CD4-positive, alpha-beta T cell treated with Interleukin-4 for 4 hours (primary cell): ENCODE measurements around the gene KCNA2.
A peak's percentile ranks its signal among the peaks of the same experiment; 100 is the strongest.

Experiments
- DNase-seq: peaks from one replicate; pipeline ENCODE4 v3.0.0-alpha.2; 2020

KCNA2 gene

GRCh38 chr1:110628323-110629105, 22.4 kb upstream of the KCNA2 start:
- no peak for DNase-seq

GRCh38 chr1:110627764-110628163, 21.6 kb upstream of the KCNA2 start:
- no peak for DNase-seq

GRCh38 chr1:110626889-110627288, 20.7 kb upstream of the KCNA2 start:
- DNase-seq: no peak

GRCh38 chr1:110620686-110621085, 14.5 kb upstream of the KCNA2 start:
- DNase-seq: no peak

DNA sequence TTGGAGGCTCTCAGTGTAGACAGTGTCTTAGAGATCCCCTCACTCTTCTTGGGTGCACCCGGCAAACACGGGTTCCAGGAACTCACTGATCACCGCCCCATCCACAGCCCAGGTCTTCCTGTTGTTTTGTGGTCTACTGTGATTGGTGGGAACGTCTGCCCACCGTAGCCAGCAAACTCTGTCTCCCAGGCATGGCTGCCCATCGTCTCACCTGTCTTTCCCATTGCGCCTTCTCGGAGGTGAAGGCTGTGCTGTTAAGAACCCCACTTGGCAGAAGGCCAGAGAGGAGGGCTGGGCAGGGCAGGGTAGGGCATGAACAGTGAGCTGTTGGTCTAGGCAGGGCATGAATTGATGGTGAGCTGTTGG, 14.1 kb upstream of the KCNA2 start:
- no peak for DNase-seq

GRCh38 chr1:110619412-110620249, 13.5 kb upstream of the KCNA2 start:
- peak; percentile 87 for DNase-seq

DNA sequence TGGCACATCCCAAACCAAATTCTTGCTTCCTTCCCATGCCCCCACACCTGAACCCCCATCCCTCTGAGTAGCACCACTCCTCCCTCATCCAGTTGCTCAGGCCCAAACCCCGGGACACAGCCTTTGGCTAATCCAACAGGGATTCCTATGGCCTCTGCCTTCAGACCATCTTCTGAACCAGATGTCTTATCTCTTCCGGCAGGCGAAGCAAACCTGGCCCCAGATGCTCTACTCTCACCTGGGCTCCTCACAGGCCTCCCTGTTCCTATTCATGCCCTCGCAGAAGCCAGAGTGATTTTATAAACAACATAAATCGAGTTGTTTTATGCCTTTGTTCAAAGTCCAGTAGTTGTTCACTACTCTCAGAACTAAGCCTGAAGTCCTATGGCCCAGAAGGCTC, 12.5 kb upstream of the KCNA2 start:
- no peak for DNase-seq

GRCh38 chr1:110617589-110617988, 11.4 kb upstream of the KCNA2 start:
- no peak for DNase-seq

GRCh38 chr1:110617116-110617515, 11.0 kb upstream of the KCNA2 start:
- no peak for DNase-seq

DNA sequence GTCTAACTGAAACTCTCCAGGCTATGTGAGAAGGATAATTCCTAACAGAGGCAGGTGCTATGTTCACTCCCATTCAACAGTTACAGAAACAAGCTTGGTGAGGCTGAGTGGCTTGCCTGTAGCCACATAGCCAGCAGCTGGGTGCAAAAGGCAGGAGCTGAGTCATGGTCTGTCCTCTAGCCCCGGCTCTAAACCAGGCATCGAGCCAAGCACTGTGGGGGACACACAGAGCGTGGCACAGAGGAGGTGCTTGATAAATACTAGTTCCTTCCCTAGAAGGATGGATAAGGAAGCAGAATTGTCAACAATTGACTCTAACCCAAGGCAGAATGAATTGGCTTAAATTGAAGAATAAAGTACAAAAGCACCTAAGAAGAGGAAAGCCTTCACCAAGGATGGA, 10.4 kb upstream of the KCNA2 start:
- no peak for DNase-seq

- DNase-seq: peak; percentile 52
Observed at GRCh38 chr1:110615548-110616130, 9.5 kb upstream of the KCNA2 start.

GRCh38 chr1:110612060-110612745, 6.0 kb upstream of the KCNA2 start:
- no peak for DNase-seq

- DNase-seq: no peak
Observed at GRCh38 chr1:110610696-110611286, 4.6 kb upstream of the KCNA2 start.

GRCh38 chr1:110610084-110610483, 3.9 kb upstream of the KCNA2 start:
- DNase-seq: no peak

- DNase-seq: no peak
Observed at GRCh38 chr1:110608247-110608646, 2.1 kb upstream of the KCNA2 start.

DNA sequence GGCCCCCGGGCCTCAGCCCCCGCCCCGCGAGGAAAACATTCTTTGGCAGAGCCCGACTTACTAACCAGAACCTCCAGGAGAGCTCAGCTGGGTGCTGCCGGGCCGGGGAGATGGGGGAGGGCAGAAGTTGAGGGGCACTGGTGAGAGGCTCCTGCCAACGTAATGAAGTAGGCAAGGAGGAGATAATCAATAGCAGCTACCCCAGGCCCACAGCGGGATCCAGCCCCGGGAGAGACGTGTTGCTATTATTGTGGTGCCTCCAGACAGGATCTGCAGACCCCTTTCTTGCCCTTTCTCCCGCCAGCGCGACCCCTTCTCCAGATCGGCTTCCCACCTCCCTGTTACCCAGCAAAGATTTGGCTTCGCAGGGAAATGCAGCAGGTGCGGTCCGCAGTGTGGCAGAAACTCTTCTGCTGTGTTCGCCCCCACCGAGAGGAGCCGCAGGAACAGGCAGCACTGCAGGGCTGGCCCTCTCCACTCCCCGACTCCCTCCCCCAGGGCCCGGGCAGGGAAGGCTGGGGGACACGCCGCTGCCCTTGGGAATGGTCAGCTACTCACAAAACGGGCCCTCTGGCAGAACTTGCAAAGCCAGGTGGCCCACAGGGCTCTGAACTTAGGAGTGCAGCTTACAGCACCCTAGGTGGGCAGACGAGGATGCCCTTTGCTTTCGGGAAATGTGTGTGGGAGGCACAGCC, 1.5 kb upstream of the KCNA2 start:
- DNase-seq: no peak

DNA sequence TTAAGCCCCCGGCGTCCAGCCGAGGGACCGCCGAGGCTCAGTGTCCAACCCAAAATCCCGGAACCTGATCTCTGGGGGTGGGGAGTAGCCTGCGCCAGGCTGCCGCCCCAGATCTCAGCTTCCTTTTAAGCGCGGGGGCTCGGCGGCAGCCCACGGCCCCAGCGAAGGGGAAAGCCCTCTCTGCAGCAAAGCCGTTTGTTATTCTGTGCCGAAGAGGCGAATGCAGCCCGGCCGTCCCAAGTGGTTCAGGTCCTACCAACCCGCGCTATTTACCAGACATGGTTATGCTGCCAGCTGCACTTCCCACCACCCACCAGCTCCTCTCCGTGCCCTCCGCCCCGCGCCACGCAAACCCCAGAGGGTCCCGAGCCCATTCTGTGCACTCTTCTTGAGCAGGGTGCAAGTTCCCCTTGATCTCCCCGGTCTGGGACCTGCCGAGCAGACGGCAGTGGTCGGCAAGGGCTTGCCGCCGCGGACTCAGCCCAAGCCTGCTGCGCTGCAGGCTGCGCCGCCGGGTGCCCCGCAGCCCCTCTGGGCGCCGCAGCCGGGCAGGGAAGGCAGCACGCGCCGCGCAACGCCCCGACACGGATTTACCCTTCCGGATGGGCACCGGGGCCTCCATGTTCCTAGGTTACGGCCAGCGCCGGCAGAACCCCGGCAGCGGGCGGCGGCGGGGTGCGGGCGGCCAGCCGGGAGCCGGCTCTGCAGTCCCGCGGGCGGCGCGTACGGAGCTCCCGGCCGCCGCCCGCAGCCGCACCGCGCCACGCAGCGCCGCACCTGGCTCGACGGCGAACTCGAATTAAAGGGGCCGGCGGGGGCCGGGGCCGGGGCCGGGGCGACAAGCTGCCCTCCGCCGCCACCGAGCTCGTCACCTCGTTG, 738 bp upstream of the KCNA2 start:
- no peak for DNase-seq

DNA sequence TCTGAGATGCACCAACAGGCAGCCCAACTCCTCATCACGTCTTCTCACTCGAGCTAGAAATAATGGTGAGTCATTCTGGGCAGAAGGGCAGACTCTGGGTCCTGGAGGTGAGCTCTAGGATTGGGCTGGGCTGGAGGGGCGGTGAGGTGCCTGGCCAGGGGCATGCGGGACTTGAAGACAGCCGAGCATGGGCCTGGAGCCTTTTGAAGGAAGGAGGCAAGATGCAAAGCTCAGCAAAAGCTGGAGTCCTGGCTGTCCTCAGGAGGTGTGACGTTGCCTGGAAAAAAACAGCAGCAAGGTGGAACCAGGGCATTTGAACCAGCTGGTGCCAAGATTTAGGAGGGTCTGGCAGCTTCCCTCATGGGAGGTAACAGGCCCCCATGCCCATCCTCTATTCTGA, 712 bp downstream of the KCNA2 start:
- DNase-seq: no peak

GRCh38 chr1:110604586-110605148, 1.5 kb downstream of the KCNA2 start:
- DNase-seq: no peak

- no peak for DNase-seq
Observed at GRCh38 chr1:110603058-110603457, 3.1 kb downstream of the KCNA2 start.

GRCh38 chr1:110602466-110602865, 3.7 kb downstream of the KCNA2 start:
- no peak for DNase-seq
